Measurements from ENCODE around the gene ASCL3.
"Not testable (repeated sequence)": the region's sequence is repeated elsewhere in the genome, so short reads cannot be mapped to it uniquely, and the experiment has no call there.

The ASCL3 gene

GRCh38 chr11:8983552-8983951 lies 40.7 kb upstream of the ASCL3 start:
- no peak overlapping the region for H3K4me3 ChIP-seq (ENCODE audit: low read depth, low read length)
- no peaks in the 10 kb centered on the region for H3K9me3 ChIP-seq
- TF ChIP-seq, protein P1, sequence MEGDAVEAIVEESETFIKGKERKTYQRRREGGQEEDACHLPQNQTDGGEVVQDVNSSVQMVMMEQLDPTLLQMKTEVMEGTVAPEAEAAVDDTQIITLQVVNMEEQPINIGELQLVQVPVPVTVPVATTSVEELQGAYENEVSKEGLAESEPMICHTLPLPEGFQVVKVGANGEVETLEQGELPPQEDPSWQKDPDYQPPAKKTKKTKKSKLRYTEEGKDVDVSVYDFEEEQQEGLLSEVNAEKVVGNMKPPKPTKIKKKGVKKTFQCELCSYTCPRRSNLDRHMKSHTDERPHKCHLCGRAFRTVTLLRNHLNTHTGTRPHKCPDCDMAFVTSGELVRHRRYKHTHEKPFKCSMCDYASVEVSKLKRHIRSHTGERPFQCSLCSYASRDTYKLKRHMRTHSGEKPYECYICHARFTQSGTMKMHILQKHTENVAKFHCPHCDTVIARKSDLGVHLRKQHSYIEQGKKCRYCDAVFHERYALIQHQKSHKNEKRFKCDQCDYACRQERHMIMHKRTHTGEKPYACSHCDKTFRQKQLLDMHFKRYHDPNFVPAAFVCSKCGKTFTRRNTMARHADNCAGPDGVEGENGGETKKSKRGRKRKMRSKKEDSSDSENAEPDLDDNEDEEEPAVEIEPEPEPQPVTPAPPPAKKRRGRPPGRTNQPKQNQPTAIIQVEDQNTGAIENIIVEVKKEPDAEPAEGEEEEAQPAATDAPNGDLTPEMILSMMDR (IDR thresholded peaks at IDR 0.05; ENCODE audit: low read depth, low read length), result no peak
- H3K27me3 ChIP-seq, result no peaks in the 10 kb centered on the region
- H3K4me1 ChIP-seq, result no peaks in the 10 kb centered on the region
- no peak for DNase-seq
- no peaks in the 10 kb centered on the region for H3K36me3 ChIP-seq

DNA sequence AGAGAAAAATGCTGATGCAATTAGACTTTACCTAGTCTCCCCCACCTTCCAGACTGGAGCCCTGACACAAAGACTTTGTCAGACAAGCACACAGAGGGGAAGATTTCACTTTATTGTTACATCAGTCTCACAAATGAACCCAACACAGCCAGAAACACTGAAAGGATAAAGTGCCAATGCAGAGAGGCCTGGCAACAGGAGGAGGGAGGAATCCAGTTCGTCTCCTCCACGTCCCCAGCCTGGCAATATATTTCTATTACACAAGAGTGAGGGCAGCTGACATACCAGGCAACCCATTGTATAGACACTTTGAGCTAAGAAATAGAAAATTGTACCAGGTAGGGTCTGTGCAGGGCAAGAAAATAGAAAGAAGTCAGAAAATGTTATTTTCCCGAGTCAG lies 37.7 kb upstream of the ASCL3 start:
- Histone ChIP-seq H3K4me3 (ENCODE audit: low read depth, low read length) (no peak overlapping the region), H3K4me1 (no peaks in the 10 kb centered on the region), H3K9me3 (no peaks in the 10 kb centered on the region), H3K36me3 (no peaks in the 10 kb centered on the region), H3K27me3 (no peaks in the 10 kb centered on the region)
- TF ChIP-seq, protein P1 (IDR thresholded peaks at IDR 0.05; ENCODE audit: low read depth, low read length), result no peak
- no peak for DNase-seq

GRCh38 chr11:8979365-8979764 lies 36.5 kb upstream of the ASCL3 start:
- DNase-seq; H3K4me3 ChIP-seq (ENCODE audit: low read depth, low read length); H3K9me3 ChIP-seq; H3K36me3 ChIP-seq; H3K27me3 ChIP-seq; H3K4me1 ChIP-seq: not testable (repeated sequence)

DNA sequence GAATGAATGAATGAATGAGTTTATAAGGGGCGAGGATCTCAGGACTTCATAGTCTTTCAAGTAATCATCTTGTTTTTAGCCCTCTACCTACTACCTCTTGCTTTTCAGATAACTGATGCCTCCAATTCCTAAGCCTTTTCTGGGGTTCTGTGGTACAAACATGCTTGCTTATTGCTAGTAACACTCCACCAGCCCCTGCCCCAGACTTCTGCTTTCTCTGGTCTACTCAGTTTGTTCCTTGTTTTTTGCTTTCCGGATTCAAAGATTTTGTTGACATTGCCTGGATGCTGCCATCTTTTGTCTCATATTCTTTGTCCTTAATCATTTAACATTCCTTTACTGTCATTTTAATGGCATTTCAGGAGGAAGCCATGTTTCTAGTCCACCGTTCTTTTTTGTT lies 30.3 kb upstream of the ASCL3 start:
- TF ChIP-seq, protein P1 (IDR thresholded peaks at IDR 0.05; ENCODE audit: low read depth, low read length), result no peak
- H3K4me3 ChIP-seq (ENCODE audit: low read depth, low read length), result no peak overlapping the region
- no peak for DNase-seq
- H3K9me3 ChIP-seq, result no peaks in the 10 kb centered on the region
- H3K4me1 ChIP-seq, result no peaks in the 10 kb centered on the region
- no peaks in the 10 kb centered on the region for H3K36me3 ChIP-seq
- no peaks in the 10 kb centered on the region for H3K27me3 ChIP-seq

- TF ChIP-seq, protein P1 (IDR thresholded peaks at IDR 0.05; ENCODE audit: low read depth, low read length), result no peak
- no peak for DNase-seq
- H3K4me1 ChIP-seq, result no peaks in the 10 kb centered on the region
- H3K9me3 ChIP-seq, result no peaks in the 10 kb centered on the region
- H3K27me3 ChIP-seq, result no peaks in the 10 kb centered on the region
- no peak overlapping the region for H3K4me3 ChIP-seq (ENCODE audit: low read depth, low read length)
- H3K36me3 ChIP-seq, result no peaks in the 10 kb centered on the region
These were observed 29.1 kb upstream of the ASCL3 start for GRCh38 chr11:8971924-8972316.

GRCh38 chr11:8971196-8971923 lies 28.5 kb upstream of the ASCL3 start:
- Histone ChIP-seq H3K36me3 (no peaks in the 10 kb centered on the region), H3K27me3 (no peaks in the 10 kb centered on the region), H3K4me3 (ENCODE audit: low read depth, low read length) (no peak overlapping the region), H3K4me1 (no peaks in the 10 kb centered on the region), H3K9me3 (no peaks in the 10 kb centered on the region)
- TF ChIP-seq, protein P1 (IDR thresholded peaks at IDR 0.05; ENCODE audit: low read depth, low read length), result no peak
- no peak for DNase-seq
